ENCODE data around the gene MCF2L.

MCF2L gene

DNA sequence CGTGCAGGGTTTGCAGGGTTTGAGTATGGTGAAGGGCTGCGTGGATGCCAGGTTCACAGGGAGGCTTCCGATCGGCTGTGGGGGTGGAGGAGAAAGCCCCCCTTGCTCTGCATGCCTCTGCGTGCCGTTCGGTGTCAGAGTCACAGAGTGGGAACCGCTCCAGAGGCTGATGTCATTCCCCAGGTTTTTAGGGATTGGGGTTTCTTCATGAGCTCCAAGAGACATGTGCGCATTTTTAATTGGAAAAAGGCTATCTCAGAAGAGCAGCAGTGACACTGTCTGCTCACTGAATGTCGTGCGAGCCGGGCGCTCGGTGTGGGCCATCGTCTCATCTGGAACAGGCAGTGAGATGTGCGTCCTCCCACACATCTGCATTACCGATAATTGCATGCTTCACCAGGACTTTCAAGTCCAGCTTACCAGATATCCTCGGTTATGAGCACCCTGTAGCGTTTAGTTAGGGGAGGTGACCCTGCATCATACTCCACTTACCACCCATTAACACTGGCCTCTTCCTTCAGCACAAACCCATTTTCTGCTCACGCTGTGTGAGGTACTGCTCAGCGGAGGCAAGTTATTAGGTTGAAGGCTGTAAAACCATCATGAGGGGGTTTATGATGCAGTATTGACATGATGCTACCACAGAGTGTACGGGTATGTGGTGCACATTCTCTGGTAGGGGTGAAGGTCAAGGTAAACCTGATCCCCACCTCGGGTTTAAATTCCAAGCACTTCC lies 1.7 kb downstream of the MCF2L start:
- TF ChIP-seq EZH2phosphoT487 (IDR thresholded peaks at IDR 0.05; ENCODE audit: low read depth), result no peak
- TF ChIP-seq, protein P1, sequence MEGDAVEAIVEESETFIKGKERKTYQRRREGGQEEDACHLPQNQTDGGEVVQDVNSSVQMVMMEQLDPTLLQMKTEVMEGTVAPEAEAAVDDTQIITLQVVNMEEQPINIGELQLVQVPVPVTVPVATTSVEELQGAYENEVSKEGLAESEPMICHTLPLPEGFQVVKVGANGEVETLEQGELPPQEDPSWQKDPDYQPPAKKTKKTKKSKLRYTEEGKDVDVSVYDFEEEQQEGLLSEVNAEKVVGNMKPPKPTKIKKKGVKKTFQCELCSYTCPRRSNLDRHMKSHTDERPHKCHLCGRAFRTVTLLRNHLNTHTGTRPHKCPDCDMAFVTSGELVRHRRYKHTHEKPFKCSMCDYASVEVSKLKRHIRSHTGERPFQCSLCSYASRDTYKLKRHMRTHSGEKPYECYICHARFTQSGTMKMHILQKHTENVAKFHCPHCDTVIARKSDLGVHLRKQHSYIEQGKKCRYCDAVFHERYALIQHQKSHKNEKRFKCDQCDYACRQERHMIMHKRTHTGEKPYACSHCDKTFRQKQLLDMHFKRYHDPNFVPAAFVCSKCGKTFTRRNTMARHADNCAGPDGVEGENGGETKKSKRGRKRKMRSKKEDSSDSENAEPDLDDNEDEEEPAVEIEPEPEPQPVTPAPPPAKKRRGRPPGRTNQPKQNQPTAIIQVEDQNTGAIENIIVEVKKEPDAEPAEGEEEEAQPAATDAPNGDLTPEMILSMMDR (IDR thresholded peaks at IDR 0.05; ENCODE audit: low read depth, low read length), result no peak
- Histone ChIP-seq H2AFZ (ENCODE audit: low read depth, low read length) (no peak overlapping the region), H3K79me2 (ENCODE audit: low read length) (no peaks in the 10 kb centered on the region), H3K4me3 (ENCODE audit: low read length) (no peak overlapping the region), H3K36me3 (replicated peaks; ENCODE audit: low read depth, low read length) (no peaks in the 10 kb centered on the region), H3K27me3 (ENCODE audit: low read depth, low read length) (peaks cover 15% of the 10 kb centered on the region; the same call in 1 of the 2 replicates), H3K4me2 (ENCODE audit: low read length) (no peak overlapping the region), H3K9me3 (ENCODE audit: insufficient read depth, low read length) (no peaks in the 10 kb centered on the region), H3K4me1 (ENCODE audit: low read length) (no peaks in the 10 kb centered on the region), H3K9ac (ENCODE audit: low read length) (no peak overlapping the region), H4K20me1 (ENCODE audit: insufficient read depth, low read length) (no peaks in the 10 kb centered on the region), H3K27ac (ENCODE audit: low read length) (no peak overlapping the region)

DNA sequence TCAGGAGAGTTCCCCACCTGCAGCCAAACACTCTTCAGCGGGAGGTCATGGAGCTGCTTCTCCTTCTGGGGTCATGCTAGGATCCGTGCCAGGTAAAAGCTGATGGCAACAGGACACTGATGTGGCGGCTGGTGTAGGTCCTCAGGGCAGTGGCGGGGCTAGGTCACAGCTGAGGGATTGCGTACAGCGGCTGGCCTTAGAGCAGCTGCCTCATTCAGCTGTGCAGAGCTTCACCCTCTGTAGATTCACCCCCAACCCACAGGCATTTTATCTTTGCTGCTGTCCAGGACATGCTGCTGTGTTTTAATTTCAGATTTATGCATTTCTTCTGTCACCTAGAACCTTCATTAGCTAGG lies 2.3 kb downstream of the MCF2L start:
- no peak for TF ChIP-seq EZH2phosphoT487 (IDR thresholded peaks at IDR 0.05; ENCODE audit: low read depth)
- TF ChIP-seq, protein P1 (IDR thresholded peaks at IDR 0.05; ENCODE audit: low read depth, low read length), result no peak
- no peak overlapping the region for H3K27ac ChIP-seq (ENCODE audit: low read length)
- H3K4me2 ChIP-seq (ENCODE audit: low read length), result no peak overlapping the region
- H3K4me1 ChIP-seq (ENCODE audit: low read length), result no peaks in the 10 kb centered on the region
- no peaks in the 10 kb centered on the region for H3K9me3 ChIP-seq (ENCODE audit: insufficient read depth, low read length)
- H3K9ac ChIP-seq (ENCODE audit: low read length), result no peak overlapping the region
- H3K79me2 ChIP-seq (ENCODE audit: low read length), result no peaks in the 10 kb centered on the region
- H3K27me3 ChIP-seq (ENCODE audit: low read depth, low read length), result peaks cover 15% of the 10 kb centered on the region; the same call in 1 of the 2 replicates
- no peaks in the 10 kb centered on the region for H3K36me3 ChIP-seq (replicated peaks; ENCODE audit: low read depth, low read length)
- no peak overlapping the region for H2AFZ ChIP-seq (ENCODE audit: low read depth, low read length)
- H3K4me3 ChIP-seq (ENCODE audit: low read length), result no peak overlapping the region
- H4K20me1 ChIP-seq (ENCODE audit: insufficient read depth, low read length), result no peaks in the 10 kb centered on the region; the same call in 1 of the 2 replicates

DNA sequence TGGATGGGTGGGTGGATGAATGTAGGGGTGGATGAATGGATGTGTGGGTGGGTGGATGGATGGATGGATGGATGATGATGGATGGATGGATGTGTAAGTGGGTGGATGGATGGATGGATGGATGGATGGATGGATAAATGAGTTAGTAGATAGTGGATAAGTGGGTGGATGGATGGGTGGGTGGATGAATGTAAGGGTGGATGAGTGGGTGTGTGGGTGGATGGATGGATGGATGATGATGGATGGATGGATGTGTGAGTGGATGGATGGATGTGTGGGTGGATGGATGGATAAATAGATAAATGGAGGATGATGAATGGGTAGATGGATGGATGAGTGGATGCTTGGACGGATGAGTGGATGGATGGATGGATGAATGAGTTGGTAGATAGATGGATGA lies 3.2 kb downstream of the MCF2L start:
- Histone ChIP-seq H3K79me2 (ENCODE audit: low read length) (no peaks in the 10 kb centered on the region), H3K4me3 (ENCODE audit: low read length) (no peak overlapping the region), H4K20me1 (ENCODE audit: insufficient read depth, low read length) (no peaks in the 10 kb centered on the region; the same call in 1 of the 2 replicates), H2AFZ (ENCODE audit: low read depth, low read length) (no peak overlapping the region), H3K36me3 (replicated peaks; ENCODE audit: low read depth, low read length) (no peaks in the 10 kb centered on the region), H3K27me3 (ENCODE audit: low read depth, low read length) (peaks cover 15% of the 10 kb centered on the region; the same call in 1 of the 2 replicates), H3K27ac (ENCODE audit: low read length) (no peak overlapping the region), H3K4me1 (ENCODE audit: low read length) (no peaks in the 10 kb centered on the region), H3K9ac (ENCODE audit: low read length) (no peak overlapping the region), H3K4me2 (ENCODE audit: low read length) (no peak overlapping the region), H3K9me3 (ENCODE audit: insufficient read depth, low read length) (no peaks in the 10 kb centered on the region)
- no peak for TF ChIP-seq EZH2phosphoT487 (IDR thresholded peaks at IDR 0.05; ENCODE audit: low read depth)
- TF ChIP-seq, protein P1 (IDR thresholded peaks at IDR 0.05; ENCODE audit: low read depth, low read length), result no peak

DNA sequence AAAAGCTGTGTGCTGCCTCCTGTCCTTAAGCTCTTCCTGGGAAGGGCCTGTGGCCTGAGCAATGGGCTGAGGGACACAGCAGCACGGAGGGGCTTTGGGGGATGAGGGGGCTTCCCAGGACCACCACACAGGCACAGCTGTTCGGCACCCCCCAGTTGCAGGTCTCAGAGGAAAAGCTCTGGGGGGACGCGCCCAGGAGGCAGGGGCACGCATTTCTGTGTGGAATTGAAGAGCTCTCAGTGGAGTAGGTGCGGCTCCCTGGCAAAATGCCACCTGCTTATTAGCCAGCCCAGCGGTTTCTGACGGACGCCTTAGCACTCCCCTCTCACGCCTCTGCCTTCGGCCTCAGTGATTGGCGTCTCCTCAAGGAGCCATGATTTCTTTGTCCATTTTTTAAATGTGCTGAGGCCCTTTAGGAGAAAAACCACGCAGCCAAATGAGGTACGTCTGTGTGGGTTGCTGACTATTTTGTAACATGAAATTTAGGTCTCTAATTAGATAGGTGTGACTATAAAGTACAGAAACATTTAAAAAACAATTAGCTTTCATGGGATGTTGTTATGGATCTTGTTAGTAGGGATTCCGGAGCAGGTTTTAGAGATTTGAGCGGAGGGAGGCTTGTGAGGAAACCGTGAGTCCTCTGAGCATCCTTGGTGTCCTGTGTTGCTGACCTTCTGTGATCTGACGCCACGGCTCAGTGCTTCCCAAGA lies 4.0 kb downstream of the MCF2L start:
- no peaks in the 10 kb centered on the region; the same call in 1 of the 2 replicates for H4K20me1 ChIP-seq (ENCODE audit: insufficient read depth, low read length)
- no peak overlapping the region for H3K4me3 ChIP-seq (ENCODE audit: low read length)
- no peaks in the 10 kb centered on the region for H3K4me1 ChIP-seq (ENCODE audit: low read length)
- TF ChIP-seq, protein P1 (IDR thresholded peaks at IDR 0.05; ENCODE audit: low read depth, low read length), result no peak
- TF ChIP-seq EZH2phosphoT487 (IDR thresholded peaks at IDR 0.05; ENCODE audit: low read depth), result no peak
- no peaks in the 10 kb centered on the region for H3K36me3 ChIP-seq (replicated peaks; ENCODE audit: low read depth, low read length)
- H3K4me2 ChIP-seq (ENCODE audit: low read length), result no peak overlapping the region
- no peaks in the 10 kb centered on the region for H3K9me3 ChIP-seq (ENCODE audit: insufficient read depth, low read length)
- H3K9ac ChIP-seq (ENCODE audit: low read length), result no peak overlapping the region
- no peaks in the 10 kb centered on the region for H3K79me2 ChIP-seq (ENCODE audit: low read length)
- no peak overlapping the region for H3K27ac ChIP-seq (ENCODE audit: low read length)
- peaks cover 15% of the 10 kb centered on the region; the same call in 1 of the 2 replicates for H3K27me3 ChIP-seq (ENCODE audit: low read depth, low read length)
- no peak overlapping the region for H2AFZ ChIP-seq (ENCODE audit: low read depth, low read length)

Measured in OCI-LY3 (cell line).